Measurements from ENCODE around the gene MINK1. TPM values are rescaled to one million over a fixed set of nuclear protein-coding genes. Genes with fewer than 3 reads are reported as not detected.

The MINK1 gene
- total and polyA plus RNA-seq, 4 donors = 22.2 to 97.5 (median 52.1) TPM

- no peaks in the 10 kb centered on the region for H3K27me3 ChIP-seq (ENCODE audit: control insufficient read depth in 1 of 2, insufficient read depth in 2 of 2, low read length in 1 of 2)
- intact Hi-C loops (cut with DNase I) = loop anchor here in 1 of 2 donors (5.0 kb wide), 1 partner anchor 36 kb away; the partner anchor contains the start of gene C17orf114
- ATAC-seq (ENCODE audit: low FRiP score) (no peak), DNase-seq (no peak)
- no peaks in the 10 kb centered on the region for H3K36me3 ChIP-seq (ENCODE audit: control insufficient read depth in 1 of 2, insufficient read depth in 2 of 2, low read length in 1 of 2)
- WGBS, 2 donors = 88 to 92% methylated on average over 3 of the region's 3 CpGs
- no peaks in the 10 kb centered on the region for H3K9me3 ChIP-seq (ENCODE audit: control insufficient read depth, low read length)
- no peak overlapping the region for H3K4me3 ChIP-seq (ENCODE audit: low read length in 2 of 2)
- no peak overlapping the region for H3K27ac ChIP-seq (ENCODE audit: low read depth in 1 of 2, low read length in 2 of 2)
- H3K4me1 ChIP-seq (ENCODE audit: control insufficient read depth in 1 of 2, insufficient read depth in 2 of 2, low read length in 2 of 2) = no peaks in the 10 kb centered on the region
These were observed 5.2 kb downstream of the MINK1 start for GRCh38 chr17:4838309-4838785.

GRCh38 chr17:4839221-4839620 lies 6.1 kb downstream of the MINK1 start:
- Histone ChIP-seq H3K27ac (ENCODE audit: low read depth in 1 of 2, low read length in 2 of 2) (no peak overlapping the region), H3K36me3 (ENCODE audit: control insufficient read depth in 1 of 2, insufficient read depth in 2 of 2, low read length in 1 of 2) (no peaks in the 10 kb centered on the region), H3K9me3 (ENCODE audit: control insufficient read depth, low read length) (no peaks in the 10 kb centered on the region), H3K4me1 (ENCODE audit: control insufficient read depth in 1 of 2, insufficient read depth in 2 of 2, low read length in 2 of 2) (no peaks in the 10 kb centered on the region), H3K4me3 (ENCODE audit: low read length in 2 of 2) (no peak overlapping the region), H3K27me3 (ENCODE audit: control insufficient read depth in 1 of 2, insufficient read depth in 2 of 2, low read length in 1 of 2) (no peaks in the 10 kb centered on the region)
- intact Hi-C loops (cut with DNase I) = loop anchor here in 1 of 2 donors (5.0 kb wide), 1 partner anchor 37 kb away; the partner anchor contains the start of gene C17orf114
- DNase-seq (no peak), ATAC-seq (ENCODE audit: low FRiP score) (no peak)
- 90 to 91% methylated on average over 8 of the region's 8 CpGs for WGBS, 2 donors

GRCh38 chr17:4839965-4840892 lies 7.1 kb downstream of the MINK1 start:
- 87 to 90% methylated on average over 8 of the region's 8 CpGs for WGBS, 2 donors
- Histone ChIP-seq H3K4me1 (ENCODE audit: control insufficient read depth in 1 of 2, insufficient read depth in 2 of 2, low read length in 2 of 2) (no peaks in the 10 kb centered on the region), H3K27me3 (ENCODE audit: control insufficient read depth in 1 of 2, insufficient read depth in 2 of 2, low read length in 1 of 2) (no peaks in the 10 kb centered on the region), H3K4me3 (ENCODE audit: low read length in 2 of 2) (no peak overlapping the region), H3K27ac (ENCODE audit: low read depth in 1 of 2, low read length in 2 of 2) (no peak overlapping the region), H3K36me3 (ENCODE audit: control insufficient read depth in 1 of 2, insufficient read depth in 2 of 2, low read length in 1 of 2) (no peaks in the 10 kb centered on the region), H3K9me3 (ENCODE audit: control insufficient read depth, low read length) (no peaks in the 10 kb centered on the region)
- no peak for DNase-seq
- intact Hi-C loops (cut with DNase I) = loop anchor here in 1 of 2 donors (5.0 kb wide), 1 partner anchor 38 kb away; the partner anchor contains the start of gene C17orf114
- ATAC-seq (ENCODE audit: low FRiP score) = no peak

- H3K4me1 ChIP-seq (ENCODE audit: control insufficient read depth in 1 of 2, insufficient read depth in 2 of 2, low read length in 2 of 2) = no peaks in the 10 kb centered on the region
These were observed 7.7 kb downstream of the MINK1 start for GRCh38 chr17:4840893-4841242.

GRCh38 chr17:4842376-4842775 lies 9.2 kb downstream of the MINK1 start:
- no peak overlapping the region for H3K27ac ChIP-seq (ENCODE audit: low read depth in 1 of 2, low read length in 2 of 2)
- H3K4me3 ChIP-seq (ENCODE audit: low read length in 2 of 2) = no peak overlapping the region
- no peaks in the 10 kb centered on the region for H3K36me3 ChIP-seq (ENCODE audit: control insufficient read depth in 1 of 2, insufficient read depth in 2 of 2, low read length in 1 of 2)
- WGBS, 2 donors = 95% methylated on average over 3 of the region's 3 CpGs
- H3K4me1 ChIP-seq (ENCODE audit: control insufficient read depth in 1 of 2, insufficient read depth in 2 of 2, low read length in 2 of 2) = no peaks in the 10 kb centered on the region
- DNase-seq (no peak), ATAC-seq (ENCODE audit: low FRiP score) (no peak)
- intact Hi-C loops (cut with DNase I) = no loop called here
- no peaks in the 10 kb centered on the region for H3K9me3 ChIP-seq (ENCODE audit: control insufficient read depth, low read length)
- no peaks in the 10 kb centered on the region for H3K27me3 ChIP-seq (ENCODE audit: control insufficient read depth in 1 of 2, insufficient read depth in 2 of 2, low read length in 1 of 2)

More at GRCh38 chr17:4840893-4841242, 7.7 kb downstream of the MINK1 start:
- intact Hi-C loops (cut with DNase I) = no loop called here
- Histone ChIP-seq H3K27me3 (ENCODE audit: control insufficient read depth in 1 of 2, insufficient read depth in 2 of 2, low read length in 1 of 2) (no peaks in the 10 kb centered on the region), H3K36me3 (ENCODE audit: control insufficient read depth in 1 of 2, insufficient read depth in 2 of 2, low read length in 1 of 2) (no peaks in the 10 kb centered on the region), H3K9me3 (ENCODE audit: control insufficient read depth, low read length) (no peaks in the 10 kb centered on the region), H3K27ac (ENCODE audit: low read depth in 1 of 2, low read length in 2 of 2) (no peak overlapping the region), H3K4me3 (ENCODE audit: low read length in 2 of 2) (no peak overlapping the region)
- WGBS, 2 donors = 88 to 89% methylated on average over 9 to 10 of the region's 10 CpGs
- ATAC-seq (ENCODE audit: low FRiP score) (no peak), DNase-seq (no peak)

GRCh38 chr17:4843321-4844000 lies 10.3 kb downstream of the MINK1 start:
- intact Hi-C loops (cut with DNase I) = no loop called here
- Histone ChIP-seq H3K27ac (ENCODE audit: low read depth in 1 of 2, low read length in 2 of 2) (no peak overlapping the region), H3K36me3 (ENCODE audit: control insufficient read depth in 1 of 2, insufficient read depth in 2 of 2, low read length in 1 of 2) (no peaks in the 10 kb centered on the region), H3K4me3 (ENCODE audit: low read length in 2 of 2) (no peak overlapping the region), H3K4me1 (ENCODE audit: control insufficient read depth in 1 of 2, insufficient read depth in 2 of 2, low read length in 2 of 2) (no peaks in the 10 kb centered on the region), H3K27me3 (ENCODE audit: control insufficient read depth in 1 of 2, insufficient read depth in 2 of 2, low read length in 1 of 2) (no peaks in the 10 kb centered on the region), H3K9me3 (ENCODE audit: control insufficient read depth, low read length) (no peaks in the 10 kb centered on the region)
- DNase-seq (no peak), ATAC-seq (ENCODE audit: low FRiP score) (no peak)
- WGBS, 2 donors = 80 to 91% methylated on average over 9 of the region's 9 CpGs

- H3K4me1 ChIP-seq (ENCODE audit: control insufficient read depth in 1 of 2, insufficient read depth in 2 of 2, low read length in 2 of 2) = no peaks in the 10 kb centered on the region
- H3K27ac ChIP-seq (ENCODE audit: low read depth in 1 of 2, low read length in 2 of 2) = no peak overlapping the region
- H3K27me3 ChIP-seq (ENCODE audit: control insufficient read depth in 1 of 2, insufficient read depth in 2 of 2, low read length in 1 of 2) = no peaks in the 10 kb centered on the region
- H3K9me3 ChIP-seq (ENCODE audit: control insufficient read depth, low read length) = no peaks in the 10 kb centered on the region
- 89 to 92% methylated on average over 5 of the region's 5 CpGs for WGBS, 2 donors
- no peak overlapping the region for H3K4me3 ChIP-seq (ENCODE audit: low read length in 2 of 2)
- DNase-seq (peak in 1 of 2 donors; percentile 58), ATAC-seq (ENCODE audit: low FRiP score) (no peak)
- intact Hi-C loops (cut with DNase I) = no loop called here
- H3K36me3 ChIP-seq (ENCODE audit: control insufficient read depth in 1 of 2, insufficient read depth in 2 of 2, low read length in 1 of 2) = no peaks in the 10 kb centered on the region
These were observed 12.0 kb downstream of the MINK1 start for GRCh38 chr17:4845118-4845517.

- Histone ChIP-seq H3K36me3 (ENCODE audit: control insufficient read depth in 1 of 2, insufficient read depth in 2 of 2, low read length in 1 of 2) (no peaks in the 10 kb centered on the region), H3K4me3 (ENCODE audit: low read length in 2 of 2) (no peak overlapping the region), H3K27me3 (ENCODE audit: control insufficient read depth in 1 of 2, insufficient read depth in 2 of 2, low read length in 1 of 2) (no peaks in the 10 kb centered on the region), H3K4me1 (ENCODE audit: control insufficient read depth in 1 of 2, insufficient read depth in 2 of 2, low read length in 2 of 2) (no peaks in the 10 kb centered on the region), H3K27ac (ENCODE audit: low read depth in 1 of 2, low read length in 2 of 2) (no peak overlapping the region), H3K9me3 (ENCODE audit: control insufficient read depth, low read length) (no peaks in the 10 kb centered on the region)
- no peak for ATAC-seq (ENCODE audit: low FRiP score)
- DNase-seq = no peak
- intact Hi-C loops (cut with DNase I) = no loop called here
- 80 to 88% methylated on average over 13 of the region's 13 CpGs for WGBS, 2 donors
These were observed 13.7 kb downstream of the MINK1 start for GRCh38 chr17:4846635-4847390.

Data from aorta (tissue), 5 donors.